Measurements from ENCODE around the gene OR52M1.

The OR52M1 gene, protein sequence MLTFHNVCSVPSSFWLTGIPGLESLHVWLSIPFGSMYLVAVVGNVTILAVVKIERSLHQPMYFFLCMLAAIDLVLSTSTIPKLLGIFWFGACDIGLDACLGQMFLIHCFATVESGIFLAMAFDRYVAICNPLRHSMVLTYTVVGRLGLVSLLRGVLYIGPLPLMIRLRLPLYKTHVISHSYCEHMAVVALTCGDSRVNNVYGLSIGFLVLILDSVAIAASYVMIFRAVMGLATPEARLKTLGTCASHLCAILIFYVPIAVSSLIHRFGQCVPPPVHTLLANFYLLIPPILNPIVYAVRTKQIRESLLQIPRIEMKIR

GRCh38 chr11:4544891-4545290 is at the start of gene OR52M1:
OR52M1 (plus strand) TSS chr11:4545191; CDS start chr11:4545191, 0 bp downstream.
- no peak for DNase-seq (ENCODE audit: low read depth, low spot score)

DNA sequence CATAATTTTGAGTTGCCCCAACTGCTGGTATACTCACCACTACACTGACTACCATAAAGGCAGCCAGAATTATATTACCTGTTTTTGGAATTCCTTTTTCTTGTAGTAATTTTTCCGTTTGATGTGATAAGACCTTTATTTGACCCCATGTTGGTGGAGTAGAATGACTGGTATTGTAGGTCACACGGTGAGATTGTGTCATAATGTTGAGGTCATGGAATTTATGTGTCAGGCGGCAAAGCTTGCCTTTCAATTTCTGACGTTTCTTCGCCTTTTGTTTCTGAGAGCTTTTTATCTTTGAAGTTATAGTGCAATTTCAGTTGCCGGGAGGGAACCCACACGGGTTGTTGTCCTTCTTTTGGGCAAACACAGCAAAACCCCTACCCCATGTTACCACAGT is 49.5 kb upstream of the OR52M1 start:
- no peak for DNase-seq (ENCODE audit: low read depth, low spot score)

DNA sequence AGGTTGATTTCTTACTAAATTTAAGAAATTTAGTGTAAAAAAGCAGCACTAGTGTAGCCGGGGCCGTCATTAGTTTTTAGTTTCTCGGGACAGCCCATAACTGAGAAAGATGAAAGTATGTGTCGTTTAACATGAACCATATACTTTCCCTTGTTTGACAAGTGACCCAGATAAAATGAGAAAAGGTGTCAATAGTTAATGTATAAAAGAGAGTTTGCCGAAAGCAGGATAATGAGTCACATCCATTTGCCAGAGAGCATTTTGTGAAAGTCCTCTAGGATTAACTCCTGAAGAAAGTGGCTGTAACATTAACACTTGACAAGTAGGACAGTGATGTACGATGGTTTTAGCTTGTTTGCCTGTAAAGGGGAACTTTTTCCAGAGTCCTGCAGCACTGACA is 49.0 kb upstream of the OR52M1 start:
- DNase-seq (ENCODE audit: low read depth, low spot score) = no peak

GRCh38 chr11:4496557-4497248 is 48.3 kb upstream of the OR52M1 start:
- no peak for DNase-seq (ENCODE audit: low read depth, low spot score)

DNA sequence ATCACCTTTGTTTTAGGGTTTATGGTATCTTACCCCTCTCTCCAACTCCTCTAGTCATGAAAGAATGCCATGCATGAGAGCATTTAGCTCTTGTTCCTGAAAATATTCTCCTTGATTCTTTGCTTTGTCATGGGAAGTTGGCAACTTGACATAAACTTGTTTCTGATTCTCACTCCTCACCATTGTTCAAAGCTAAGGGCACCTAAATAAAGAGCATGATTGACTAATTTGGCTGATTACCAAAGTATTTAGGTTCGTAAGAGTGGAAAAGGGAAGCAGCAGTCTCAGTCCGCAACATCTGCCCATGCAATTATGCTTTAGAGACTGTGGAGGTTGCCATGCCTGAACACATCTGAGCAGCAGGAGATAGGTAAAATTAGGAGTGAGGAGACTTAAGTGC is 36.1 kb upstream of the OR52M1 start:
- no peak for DNase-seq (ENCODE audit: low read depth, low spot score)

DNA sequence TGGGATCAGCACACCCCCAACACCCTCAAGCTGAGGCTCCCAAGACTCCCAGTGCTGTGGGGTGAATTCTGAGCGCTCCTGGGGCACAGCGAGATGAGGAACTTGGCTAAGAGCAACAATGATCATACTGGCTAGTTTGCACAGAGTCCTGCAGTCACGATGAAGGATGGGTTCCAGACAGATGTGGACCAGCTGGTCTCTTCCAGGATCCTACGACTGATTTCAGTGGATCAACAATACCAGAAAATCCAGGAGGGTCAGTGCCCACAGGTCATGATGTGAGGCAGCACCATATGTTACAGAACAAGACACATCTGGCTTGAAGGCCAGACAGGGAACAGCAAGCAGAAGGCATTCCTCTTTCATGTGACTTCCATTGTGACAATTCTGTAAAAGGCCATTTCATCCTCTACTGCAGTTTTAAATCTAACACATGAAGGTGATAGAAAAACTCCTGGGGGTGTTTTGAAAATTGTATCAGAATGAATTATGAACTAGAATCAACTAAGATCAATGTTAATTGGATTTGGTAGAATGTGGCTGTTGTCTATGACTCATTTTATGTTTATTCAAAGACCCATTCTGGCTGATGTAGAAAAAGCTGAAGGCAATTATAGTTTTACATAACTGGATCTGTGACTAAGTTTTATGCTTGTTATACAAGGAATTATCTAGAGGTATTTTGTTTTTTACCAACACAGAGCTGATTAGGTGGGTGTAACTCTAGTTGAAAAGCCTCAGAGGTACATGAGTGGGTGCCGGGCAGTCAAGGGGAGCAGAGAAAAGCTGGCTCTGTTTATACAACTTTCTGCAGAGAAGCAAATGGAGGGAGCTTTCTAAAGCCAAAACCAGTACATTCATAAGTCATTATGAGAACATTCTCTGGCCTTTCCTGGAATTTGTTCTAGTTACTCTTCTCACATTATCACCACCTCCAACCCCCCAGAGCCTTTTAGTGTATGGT is 33.4 kb upstream of the OR52M1 start:
- DNase-seq (ENCODE audit: low read depth, low spot score) = no peak

GRCh38 chr11:4514196-4514595 is 30.8 kb upstream of the OR52M1 start:
- DNase-seq (ENCODE audit: low read depth, low spot score) = no peak

DNA sequence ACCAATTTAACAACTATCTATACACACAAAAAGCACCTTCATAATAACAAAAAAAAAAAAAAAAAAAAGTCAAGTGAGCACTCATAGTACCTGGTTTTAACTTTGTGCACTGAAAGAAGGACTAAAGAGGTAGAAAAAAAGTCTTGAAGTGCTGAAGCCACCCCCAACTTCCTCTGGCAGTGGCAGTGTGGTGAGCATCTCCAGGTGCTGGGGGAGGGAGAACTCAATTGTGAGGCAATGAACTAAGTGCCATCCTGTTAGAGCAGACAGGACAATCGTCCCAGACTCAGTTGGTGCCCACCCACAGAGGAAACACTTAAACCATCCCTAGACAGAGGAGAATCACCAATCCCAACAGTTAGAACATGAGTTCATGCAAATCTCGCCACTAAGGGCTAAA is 22.7 kb upstream of the OR52M1 start:
- DNase-seq (ENCODE audit: low read depth, low spot score) = no peak

GRCh38 chr11:4522752-4523151 is 22.2 kb upstream of the OR52M1 start:
- DNase-seq (ENCODE audit: low read depth, low spot score) = no peak

- no peak for DNase-seq (ENCODE audit: low read depth, low spot score)
These were observed 21.3 kb upstream of the OR52M1 start for GRCh38 chr11:4523666-4524065.

DNA sequence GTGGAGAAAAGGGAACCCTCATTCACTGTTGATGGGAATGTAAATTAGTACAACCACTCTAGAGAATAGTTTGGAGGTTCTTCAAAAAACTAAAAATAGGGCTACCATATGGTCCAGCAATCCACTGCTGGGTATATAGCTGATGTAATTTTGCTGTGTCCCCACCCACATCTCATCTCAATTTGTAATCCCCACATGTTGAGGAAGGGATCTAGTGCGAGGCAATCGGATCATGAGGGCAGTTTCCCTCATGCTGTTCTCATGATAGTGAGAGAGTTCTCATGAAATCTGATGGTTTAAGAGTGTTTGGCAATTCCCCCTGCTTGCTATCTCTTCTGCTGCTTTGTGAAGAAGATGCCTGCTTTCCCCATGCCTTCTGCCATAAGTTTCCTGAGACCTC is 17.1 kb upstream of the OR52M1 start:
- no peak for DNase-seq (ENCODE audit: low read depth, low spot score)

GRCh38 chr11:4531686-4532085 is 13.3 kb upstream of the OR52M1 start:
- peak; percentile 58 for DNase-seq (ENCODE audit: low read depth, low spot score)

GRCh38 chr11:4539603-4540219 is 5.3 kb upstream of the OR52M1 start:
- peak; percentile 32 for DNase-seq (ENCODE audit: low read depth, low spot score)

DNA sequence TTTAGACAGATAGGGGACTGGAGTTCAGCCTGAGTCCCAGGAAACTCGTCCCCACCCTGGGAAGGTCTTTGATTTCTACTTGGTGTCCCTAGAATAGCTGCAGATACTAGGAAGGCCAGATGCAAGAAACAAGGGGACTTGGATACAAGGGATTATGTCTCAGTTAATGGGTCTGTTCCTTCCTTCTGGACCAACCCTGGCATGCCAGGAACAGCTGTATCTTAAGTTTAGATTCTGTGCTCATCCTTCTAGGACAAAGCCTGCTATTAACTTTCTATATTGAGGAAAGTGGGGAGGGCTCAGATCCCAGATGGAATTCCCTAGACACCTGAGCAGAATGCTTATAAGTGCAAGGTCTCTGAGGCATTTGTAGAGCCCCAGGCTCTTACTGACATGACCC is 3.9 kb upstream of the OR52M1 start:
- no peak for DNase-seq (ENCODE audit: low read depth, low spot score)

DNA sequence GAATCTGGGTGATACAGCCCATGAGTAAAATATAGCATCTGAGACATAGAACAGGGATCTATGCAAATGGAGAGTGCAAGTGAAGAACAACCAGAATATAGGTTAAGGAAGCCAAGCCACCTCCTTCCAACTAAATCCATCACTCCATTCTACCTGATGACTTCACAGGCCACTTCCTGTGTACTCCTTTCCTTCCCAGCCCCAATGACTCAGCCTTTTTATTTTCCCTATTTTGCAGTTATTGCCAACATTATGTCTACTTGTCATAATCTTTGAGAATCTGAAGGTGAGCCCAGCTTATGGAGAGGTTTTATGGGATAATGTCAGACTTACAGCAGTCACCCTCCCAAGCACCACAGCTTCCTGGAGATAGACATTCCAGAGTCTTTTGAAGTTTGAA is 1.4 kb upstream of the OR52M1 start:
- no peak for DNase-seq (ENCODE audit: low read depth, low spot score)

DNA sequence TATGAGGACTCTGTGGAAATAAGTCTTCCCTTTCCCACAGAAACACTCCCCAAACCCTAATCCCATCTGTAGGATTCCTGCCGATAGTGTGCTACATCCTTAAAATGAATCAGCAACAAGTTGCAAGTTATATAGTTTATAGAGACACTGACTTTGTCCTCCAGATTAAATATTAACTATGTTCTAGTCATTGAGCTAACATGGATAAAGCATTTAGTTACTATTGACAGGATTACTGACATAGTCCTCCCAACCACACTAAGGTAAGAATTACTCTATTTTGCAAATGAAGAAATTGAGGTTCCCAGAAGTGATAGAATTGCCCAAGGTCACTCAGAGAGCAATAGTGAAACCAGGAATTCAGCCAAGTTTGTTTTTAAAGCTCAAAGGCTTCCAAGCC is 1.9 kb downstream of the OR52M1 start:
- DNase-seq (ENCODE audit: low read depth, low spot score) = no peak

- DNase-seq (ENCODE audit: low read depth, low spot score) = no peak
These were observed 2.4 kb downstream of the OR52M1 start for GRCh38 chr11:4547416-4547815.

GRCh38 chr11:4551346-4551979 is 6.5 kb downstream of the OR52M1 start:
- peak; percentile 25 for DNase-seq (ENCODE audit: low read depth, low spot score)

DNA sequence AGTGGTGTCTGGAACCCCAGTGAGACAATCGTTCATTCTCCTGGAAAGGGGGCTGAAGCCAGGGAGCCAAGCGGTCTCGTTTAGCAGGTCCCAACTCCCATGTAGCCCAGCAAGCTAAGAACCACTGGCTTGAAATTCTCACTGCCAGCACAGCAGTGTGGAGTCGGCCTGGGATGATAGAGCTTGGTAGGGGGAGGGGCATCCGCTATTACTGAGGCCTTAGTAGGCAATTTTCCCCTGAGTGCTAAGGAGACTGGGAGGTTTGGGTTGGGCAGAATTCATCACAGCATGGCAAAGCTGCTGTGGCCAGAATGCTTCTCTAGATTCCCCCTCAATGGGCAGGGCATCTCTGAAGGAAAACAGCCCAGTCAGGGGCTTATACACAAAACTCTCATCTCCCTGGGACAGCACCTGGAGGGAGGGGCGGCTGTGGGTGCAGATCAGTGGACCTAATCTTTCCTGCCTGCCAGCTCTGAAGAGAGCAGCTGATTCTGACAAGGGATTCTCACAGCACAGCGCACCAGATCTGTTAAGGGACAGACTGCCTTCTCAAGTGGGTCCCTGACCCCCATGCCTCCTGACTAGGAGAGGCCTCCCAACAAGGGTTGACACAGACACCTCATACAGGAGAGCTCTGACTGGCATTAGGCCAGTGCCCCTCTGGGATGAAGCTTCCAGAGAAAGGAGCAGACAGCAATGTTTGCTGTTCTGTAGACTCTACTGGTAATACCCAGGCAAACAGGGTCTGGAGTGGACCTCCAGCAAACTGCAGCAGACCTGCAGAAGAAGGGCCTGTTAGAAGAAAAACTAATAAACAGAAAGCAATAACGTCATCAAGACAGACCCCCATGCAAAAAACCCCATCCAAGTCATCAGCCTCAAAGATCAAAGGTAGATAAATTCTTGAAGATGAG is 14.8 kb downstream of the OR52M1 start:
- DNase-seq (ENCODE audit: low read depth, low spot score) = peak; percentile 20

DNA sequence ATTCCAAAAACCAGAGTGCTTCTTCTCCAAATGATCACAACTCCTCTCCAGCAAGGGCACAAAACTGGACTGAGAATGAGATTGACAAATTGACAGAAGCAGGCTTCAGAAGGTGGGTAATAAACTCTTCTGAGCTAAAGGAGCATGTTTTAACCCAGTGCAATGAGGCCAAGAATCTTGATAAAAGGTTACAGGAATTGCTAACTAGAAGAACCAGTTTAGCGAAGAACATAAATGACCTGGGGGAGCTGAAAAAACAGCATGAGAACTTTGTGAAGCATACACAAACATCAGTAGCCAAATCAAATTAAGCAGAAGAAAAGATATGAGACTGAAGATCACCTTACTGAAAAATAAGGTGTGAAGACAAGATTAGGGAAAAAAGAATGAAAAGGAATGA is 15.5 kb downstream of the OR52M1 start:
- peak; percentile 34 for DNase-seq (ENCODE audit: low read depth, low spot score)

Data from ELF-1 (cell line).